COLO829 (cell line): ENCODE measurements around the gene TGFBR2.

Experiments used
- DNase-seq: peaks from one replicate; pipeline ENCODE4 v3.0.0; 2012; ENCODE audit warnings: low spot score

Gene TGFBR2

DNA sequence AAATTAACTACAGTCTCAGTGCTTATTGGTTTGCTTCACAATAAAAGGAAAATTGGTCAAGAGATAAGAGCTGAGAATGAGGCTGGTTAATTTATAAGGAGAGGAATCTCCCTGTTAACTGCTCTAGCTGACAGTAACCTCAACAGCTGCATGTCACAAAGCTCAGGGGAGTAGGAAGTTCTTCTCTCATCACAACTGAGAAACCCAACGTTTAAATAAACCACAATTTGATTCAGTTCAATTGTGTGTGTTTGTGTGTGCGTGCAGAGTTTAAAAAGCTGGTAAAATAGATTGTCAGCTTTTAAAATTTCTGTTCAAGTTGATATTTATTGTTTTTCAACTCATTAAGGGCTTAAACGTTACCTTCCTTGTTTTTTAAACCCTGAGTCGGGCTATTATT lies 3.5 kb upstream of the TGFBR2 start:
- no peak for DNase-seq

DNA sequence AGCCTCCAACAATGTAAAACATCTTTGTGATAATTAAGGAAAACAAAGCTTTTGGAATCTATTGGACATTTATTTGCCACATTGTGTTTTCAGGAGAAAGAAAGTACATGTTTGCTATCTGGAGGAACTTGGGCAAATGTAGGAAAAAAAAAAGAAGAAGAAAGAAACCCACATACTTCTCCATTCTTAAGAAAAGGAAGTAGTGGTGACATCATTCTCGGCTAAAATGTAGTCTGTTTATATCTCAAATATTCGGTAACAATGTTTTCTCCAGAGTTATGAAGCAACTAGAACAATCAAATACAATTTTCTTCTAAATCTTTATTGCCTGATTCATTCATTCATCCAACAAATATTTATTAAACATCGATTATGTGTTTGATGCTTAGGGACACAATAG lies 2.3 kb upstream of the TGFBR2 start:
- no peak for DNase-seq

DNA sequence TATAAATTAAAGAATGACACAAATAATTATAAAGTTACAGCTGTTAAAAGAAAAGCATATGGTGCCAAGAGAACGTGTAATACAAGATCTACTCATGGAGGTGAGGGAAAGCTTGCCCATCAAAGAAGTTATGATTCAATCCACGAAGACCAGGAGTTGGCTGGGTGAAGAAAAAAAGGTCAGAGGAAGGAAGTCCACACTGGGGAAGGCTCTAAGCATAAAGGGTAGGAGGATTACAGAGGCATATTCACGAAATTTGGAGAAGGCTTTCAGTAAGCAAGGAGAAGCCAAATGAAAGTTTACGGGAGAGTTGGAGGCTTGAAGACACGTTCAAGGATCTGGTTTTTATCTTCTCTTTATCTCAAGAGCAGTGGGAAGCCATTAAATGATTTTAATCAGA lies 1.8 kb upstream of the TGFBR2 start:
- no peak for DNase-seq

DNA sequence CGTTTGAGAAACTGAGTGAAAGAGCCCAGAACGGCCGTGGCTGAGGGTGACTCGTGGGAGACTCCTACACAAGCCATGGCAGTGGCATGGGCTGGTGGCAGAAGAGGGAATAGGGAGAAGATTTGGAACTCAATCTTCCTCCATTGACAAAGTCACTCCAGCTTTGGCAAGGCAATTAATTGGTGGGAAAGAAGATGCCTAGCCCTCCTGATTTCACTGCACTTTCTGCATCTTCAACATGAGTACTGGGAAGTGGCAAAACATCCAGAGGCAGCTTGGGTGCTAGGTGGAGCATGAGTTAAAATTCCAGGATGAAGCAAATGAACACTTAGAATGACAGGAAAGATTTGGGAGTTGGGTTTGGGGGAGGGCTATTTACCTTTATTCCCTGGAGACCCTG lies 1.4 kb upstream of the TGFBR2 start:
- no peak for DNase-seq

DNA sequence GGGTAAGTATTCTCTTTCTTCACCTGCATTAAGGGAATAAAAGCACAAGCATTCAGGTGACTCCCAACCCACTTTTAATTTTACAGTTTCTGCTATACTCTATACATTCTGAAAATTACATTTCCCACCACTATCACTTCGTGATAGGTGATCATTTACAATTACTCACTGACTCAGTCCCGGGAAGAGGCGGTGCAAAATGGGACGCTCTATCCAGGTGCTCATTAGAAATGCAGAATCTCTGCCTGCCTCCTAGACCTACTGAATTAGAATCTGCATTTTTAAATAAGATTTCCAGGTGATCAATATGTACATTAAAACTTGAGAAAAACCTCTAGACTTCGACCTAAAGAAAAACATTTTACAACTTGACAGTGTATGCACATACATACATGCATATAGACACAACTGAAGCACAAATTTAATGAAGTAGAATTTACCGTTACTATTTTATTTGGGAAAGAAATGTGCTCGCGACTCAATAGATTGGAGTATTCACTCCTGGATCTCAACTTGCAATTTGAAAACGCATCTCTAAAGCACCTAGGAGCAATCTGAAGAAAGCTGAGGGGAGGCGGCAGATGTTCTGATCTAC lies 598 bp upstream of the TGFBR2 start:
- DNase-seq = no peak

DNA sequence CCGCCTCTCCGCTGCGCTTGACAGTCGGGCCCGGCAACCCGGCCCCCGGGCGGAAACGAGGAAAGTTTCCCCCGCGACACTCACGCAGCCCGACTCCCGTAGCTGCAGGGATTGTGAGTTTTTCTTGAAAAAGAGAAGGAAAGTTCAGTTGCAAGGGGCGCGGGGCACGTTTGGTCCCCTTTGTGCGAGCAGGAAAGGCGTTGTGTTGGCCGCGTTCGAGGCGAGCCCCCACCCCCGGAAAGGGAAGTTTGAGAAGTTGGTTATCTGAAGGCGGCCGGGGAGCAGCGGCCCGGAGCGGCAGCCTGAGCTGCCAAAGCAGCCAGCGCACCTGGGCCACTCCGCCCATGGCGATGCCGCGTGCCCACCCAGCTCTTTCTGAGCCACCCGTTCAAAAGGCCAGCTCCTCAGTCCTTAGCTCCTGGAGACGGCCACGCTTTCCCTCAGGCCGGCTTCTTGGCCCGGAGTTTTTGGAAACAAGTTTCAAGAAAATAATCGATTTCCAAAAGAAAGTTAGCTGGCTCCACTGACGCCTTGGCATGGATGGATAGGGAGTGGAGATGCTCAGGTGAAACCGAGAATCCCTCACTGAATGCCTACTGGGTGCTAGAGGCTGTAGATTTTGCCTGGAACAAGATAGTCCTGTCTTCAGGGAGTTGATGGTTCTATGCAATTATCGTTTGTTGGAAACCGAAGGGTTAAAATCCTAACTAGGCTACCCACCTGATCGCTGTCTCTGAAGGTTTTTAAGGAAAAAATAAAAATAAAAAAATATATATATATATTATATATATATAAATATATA lies 832 bp downstream of the TGFBR2 start:
- peak; percentile 20 for DNase-seq

DNA sequence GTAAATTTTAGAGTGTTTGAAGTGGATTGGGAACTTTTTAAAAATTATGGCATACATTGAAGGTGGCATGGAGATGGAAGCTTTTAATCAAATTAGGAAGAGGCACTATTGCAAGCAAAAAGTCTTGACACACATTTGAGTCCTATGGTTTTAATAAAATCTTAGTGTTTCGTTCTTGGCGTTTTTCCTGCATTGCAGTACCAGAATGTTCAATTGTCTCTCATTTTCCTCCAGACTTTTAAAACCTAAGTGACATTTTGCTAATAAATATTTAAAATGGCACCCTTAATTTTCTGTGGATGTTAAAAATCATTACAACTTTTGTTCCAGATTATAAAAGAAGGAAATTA lies 2.2 kb downstream of the TGFBR2 start:
- no peak for DNase-seq

DNA sequence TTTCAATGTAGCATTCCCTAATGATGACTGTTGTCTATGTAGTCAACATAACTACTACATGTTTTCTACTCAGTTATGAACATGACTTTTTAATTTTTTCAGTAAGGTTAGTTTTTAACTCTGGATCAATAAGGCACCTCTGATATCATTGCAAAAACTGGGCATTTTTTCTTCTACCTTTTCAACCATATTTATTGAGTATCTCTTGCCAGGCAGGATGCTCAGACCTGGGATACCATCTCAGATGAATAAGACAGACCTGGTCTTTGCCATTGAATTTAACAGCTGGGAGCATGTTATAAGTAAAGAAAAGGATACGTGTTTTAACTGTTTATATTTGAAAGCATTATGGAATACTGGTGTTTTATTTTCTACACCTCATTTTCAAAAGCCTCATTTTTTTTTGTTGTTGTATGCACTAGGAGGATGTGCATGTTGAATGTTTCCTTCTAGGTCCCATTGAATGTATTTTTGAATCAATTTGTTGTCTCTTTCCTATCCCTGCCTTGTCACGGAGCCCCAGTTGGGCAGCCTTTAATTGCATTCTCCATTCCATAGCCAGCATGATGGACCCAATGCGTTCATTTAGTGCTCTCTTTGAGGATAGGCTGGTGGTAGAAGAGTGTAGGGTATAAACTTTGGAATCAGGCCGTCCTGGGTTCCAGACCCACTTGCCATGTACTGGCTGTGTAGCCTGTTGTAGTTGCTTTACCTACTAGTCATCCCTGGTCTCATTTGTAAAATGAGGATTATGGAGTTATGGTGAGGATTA lies 3.7 kb downstream of the TGFBR2 start:
- DNase-seq = no peak

DNA sequence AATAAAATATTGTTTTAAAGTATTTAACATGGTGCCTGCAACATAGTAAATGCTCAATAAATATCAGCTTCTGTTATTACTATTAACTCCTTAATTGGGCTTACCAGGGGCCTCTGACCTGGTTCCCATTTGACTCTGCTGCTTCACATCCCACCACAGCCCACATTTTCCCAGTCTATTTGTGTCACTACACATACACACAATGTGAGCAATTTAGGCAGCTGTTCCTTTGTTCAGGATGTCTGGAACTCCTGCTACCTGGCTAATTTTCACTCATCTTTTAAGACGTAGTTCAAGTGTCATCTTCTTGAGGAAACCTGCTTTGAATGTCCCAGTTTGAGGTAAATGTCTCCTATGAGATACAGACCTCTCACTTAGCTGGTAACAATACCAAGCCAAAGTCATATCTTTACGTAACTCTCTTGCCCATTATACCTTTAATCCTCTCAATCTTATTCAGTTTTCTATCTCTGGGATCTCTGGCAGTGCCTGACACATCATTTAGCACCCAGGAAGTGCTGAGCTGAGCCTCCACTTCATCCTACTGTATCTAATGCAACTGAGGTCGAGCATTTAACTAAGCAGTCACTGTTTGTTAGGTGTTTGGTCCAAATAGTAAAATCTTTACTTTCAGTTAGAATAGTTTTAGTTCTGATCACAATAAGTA lies 4.4 kb downstream of the TGFBR2 start:
- no peak for DNase-seq

DNA sequence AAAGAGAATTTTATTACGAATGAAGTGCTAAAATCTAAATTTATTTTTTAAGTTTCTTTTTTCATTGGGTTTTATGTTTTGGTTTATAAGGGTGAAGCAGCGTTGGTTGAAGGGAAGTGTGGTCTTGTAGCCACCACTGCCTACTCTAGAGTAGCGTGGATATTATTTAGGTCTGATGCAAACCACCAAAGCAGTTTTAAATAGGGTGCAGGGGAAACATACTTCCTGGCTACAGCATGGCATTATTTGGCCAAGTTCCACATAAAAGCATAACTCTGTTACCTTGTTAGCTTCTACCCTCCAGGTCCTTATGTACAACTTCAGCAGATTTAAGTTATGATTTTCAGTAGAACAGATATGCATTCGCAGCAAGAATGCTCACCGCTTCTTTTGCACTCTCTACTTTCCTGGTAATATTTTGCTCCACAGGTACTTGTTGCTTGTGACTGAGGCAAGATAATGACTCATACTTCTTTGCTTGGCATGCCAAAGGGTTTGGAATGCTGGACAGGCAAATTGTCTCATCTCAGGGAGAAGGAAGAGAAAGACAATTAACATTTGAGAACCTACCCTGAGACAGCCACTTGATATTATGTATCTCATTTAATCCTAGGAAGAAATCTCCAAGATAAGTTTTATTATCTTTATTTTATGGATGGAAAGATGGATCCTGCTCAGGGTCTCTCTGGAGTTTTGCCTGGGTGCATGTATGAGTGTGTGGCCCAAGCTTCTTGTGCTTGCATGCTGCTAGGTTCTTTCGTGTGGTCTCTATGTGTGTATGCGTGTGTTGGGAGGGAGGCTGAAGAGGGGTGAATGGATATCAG lies 5.4 kb downstream of the TGFBR2 start:
- peak; percentile 61 for DNase-seq

DNA sequence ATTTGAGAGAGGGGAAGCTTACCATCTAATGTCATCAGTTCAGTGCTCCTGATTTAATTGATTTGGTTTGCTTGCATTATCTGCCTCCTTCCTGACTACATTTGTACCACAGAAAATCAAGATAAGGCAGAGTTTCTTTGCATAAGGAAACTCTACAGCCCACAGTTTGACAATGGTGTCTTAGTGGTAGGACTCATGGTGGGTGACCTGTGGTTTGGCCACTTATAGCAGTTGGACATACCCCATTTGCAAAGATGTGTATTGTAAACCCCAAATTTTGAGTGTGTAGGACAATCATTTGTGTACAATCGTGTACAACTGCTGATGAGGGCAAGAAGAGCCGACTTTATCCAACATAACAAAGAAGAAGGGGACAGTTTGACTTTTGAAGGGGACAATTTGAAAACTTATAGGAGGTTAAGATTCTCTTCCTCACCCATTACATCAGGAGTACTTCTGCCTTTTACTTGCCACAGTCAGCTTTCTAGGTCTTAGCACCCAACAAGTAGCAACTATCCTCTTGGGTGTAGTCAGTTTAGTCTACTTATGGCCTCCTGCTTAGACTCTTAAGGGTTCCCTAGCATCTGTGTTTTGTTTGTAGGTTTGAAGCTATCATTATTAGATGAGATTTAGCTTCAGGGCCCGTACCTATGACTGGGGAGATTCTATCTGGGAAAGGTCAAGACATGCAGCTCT lies 6.2 kb downstream of the TGFBR2 start:
- DNase-seq = no peak

DNA sequence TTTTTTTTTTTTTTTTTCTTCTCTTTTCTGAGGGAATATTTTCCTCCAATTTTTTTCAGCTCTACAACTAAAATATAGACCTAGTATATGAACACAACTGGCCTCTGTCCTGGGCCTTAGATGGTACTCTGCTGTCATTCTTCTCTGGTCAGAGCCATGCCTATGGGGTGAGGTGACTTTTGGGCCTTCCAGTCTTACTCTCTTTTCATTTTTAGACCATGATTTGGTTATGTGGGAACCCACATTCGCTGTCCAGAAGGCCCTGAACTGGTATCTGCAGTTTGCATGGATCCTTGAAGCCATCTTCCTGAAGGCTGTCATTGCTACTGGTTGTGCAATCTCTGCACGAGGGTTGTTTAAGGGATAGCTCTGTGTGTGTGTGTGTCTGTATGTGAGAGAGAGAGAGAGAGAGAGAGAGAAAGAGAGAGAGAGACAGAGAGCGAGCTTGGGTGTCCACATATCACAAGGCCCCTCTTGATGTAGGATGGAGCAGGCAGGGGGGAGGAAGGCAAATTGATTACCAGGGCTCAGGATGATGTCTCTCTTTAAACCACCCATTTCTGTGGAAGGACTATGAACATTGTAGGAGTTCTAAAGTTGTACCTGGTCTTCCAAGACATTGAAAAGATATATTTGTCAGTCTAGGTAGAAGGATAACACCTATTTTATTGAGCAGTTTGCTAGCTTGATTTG lies 6.9 kb downstream of the TGFBR2 start:
- no peak for DNase-seq

DNA sequence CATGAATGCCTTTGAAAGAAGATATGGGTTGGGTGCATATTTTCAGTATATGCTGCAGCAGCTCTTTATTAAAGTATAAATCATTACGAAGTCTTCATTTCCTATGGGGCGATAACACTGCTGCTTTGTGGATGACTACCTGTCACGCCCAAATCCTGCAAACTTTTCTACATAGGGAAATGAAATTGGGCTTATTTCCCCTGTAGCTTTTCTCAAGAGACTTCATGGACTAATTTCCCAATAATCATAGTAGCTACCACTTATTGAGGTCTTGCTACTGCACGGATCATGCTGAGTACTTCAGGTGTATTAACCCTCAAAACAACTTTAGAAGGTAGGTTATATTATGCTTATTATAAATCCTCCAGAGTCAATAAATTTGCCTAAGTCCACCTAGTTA lies 8.0 kb downstream of the TGFBR2 start:
- no peak for DNase-seq

DNA sequence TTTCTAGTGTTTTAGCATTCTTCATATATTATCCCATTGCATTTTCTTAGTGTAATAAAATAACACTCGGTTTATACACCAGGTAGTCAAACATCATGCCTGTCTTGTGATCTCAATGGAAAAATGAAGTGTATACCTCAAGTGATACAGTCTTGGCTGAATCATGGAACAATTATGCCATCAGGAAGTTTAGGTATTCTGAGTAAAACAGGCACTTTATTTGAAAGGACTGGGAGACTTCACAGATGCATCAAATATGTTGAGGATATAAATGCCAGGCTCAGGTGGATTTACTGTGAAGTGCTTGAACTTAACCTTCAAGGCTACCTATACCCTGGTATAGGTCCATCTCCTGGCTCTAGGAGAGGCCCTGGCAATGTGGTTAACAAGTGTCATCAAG lies 8.5 kb downstream of the TGFBR2 start:
- no peak for DNase-seq

DNA sequence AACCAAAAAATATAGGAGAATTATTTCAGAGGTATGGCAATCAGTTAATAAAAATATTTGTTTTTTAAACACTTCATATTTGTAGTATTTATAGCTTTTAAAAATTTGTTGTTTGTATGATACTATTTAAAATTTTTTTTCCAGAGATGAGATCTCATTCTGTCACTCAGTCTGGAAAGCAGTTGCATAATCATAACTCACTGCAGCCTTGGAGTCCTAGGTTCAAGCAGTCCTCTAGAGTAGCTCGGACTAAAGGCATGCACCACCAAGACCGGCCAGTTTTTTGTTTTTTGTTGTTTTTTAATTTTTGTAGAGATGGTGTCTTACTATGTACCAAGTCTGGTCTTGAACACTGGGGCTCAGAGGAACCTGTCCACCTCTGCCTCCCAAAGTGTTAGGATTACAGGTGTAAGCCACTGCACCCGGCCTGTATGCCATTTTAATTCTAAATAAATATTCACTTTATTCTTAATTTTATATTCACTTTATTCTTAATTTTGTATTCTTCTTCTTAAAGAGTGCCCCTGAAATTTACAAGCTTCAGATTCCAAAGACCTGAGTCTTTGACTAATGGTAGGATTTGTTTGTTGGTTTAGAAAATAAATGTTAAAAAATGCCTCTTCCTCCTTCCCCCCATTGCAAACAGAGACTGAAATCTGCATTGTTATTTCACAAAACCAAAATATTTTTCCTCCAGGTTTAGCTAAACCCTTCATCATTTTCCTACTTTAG lies 9.4 kb downstream of the TGFBR2 start:
- no peak for DNase-seq

DNA sequence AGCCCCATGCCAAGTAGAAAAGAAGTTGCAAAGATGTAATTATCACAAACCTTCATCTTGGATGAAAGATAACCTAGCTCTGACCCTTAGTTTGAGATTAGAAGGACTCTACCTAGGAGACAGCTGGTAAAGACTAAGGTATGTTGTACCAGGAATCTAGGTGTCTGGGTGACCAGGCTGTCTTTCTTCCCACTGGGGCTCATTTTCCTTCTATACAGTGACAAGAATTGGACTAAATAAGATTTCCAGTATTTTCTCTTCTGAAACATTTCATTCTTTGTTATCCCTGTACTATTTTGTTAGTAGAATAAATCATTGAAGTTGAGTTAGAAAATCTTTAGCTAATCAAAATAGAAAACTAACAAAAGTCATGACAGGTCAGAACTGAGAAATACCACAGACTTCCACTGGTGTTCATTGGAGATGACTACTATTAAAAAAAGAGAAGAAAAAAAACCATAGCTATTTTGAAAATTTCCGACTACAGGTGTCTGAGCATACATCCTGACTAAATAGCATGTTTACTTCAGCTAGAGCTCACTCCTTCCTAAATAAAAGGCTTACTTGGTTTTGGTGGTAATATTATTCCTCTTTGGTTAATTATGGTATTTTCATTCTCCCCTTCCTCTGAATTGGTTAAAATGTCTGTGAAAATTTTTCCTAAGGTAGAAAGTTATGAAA lies 10.1 kb downstream of the TGFBR2 start:
- DNase-seq = no peak

DNA sequence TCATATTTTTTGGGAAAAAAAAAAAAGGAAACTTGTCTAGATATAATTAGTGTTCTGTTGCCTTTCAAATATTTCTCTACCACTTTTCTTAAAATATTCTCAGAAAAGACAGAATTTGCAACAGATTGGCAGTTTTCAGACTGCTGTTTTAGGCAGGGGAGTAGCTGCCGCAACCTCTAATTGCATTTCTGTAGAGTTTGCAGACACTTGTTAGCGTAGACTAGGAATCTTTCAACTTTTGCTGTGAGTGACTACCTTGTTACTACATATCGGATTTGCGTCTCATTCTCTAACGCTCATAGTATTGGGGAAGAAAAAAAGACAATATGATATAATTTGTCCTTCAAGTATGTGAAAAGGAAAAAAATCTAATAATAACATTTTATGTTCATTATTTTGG lies 10.7 kb downstream of the TGFBR2 start:
- DNase-seq = no peak

DNA sequence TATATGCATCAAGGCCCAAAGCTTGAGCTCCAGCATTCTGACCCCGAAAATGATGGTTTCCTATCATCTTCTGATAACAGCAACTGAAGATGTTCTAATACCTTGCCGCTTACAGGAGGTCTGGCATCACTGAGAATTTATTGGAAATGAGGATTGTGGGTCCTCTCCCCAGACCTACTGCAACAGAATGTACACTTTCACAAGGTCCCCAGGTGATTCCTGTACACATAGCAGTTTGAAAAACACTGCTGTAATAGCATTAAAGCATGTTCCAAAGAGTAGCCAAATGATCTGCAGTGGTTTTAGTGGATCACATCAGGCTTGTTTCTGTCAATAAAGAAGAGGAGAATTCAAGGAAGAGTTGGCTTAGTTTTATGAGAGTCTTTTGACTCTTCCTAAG lies 11.3 kb downstream of the TGFBR2 start:
- DNase-seq = no peak

DNA sequence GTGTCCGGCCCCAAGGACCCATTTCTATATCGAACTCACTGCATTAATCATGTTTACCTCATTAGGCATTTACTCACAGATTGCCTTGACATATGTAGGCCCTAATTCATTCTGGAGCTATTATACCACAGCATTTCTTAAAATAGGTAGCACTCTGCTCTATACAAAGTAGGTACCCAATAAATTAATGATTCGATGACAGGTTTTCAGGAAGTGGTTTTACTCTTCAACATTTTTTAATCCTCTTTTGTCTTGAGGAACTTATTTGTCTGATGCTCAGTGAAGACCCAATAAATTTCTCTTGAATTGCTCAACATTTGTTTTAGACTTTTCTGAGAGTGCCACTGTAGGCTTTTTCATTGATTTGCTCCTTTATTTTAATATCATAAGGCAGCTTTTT lies 12.1 kb downstream of the TGFBR2 start:
- DNase-seq = no peak
